Measurements from ENCODE around the gene CAPNS1.
"Not testable (repeated sequence)": the region's sequence is repeated elsewhere in the genome, so short reads cannot be mapped to it uniquely, and the experiment has no call there.

CAPNS1 gene

GRCh38 chr19:36151144-36152018 is 11.5 kb downstream of the CAPNS1 start:
- peak; percentile 11 for DNase-seq (ENCODE audit: low read depth)

- no peak for DNase-seq (ENCODE audit: low read depth)
These were observed 12.1 kb downstream of the CAPNS1 start for GRCh38 chr19:36152019-36152351.

- DNase-seq (ENCODE audit: low read depth): peak; percentile 66
These were observed 12.7 kb downstream of the CAPNS1 start, which contains the start of gene COX7A1 for GRCh38 chr19:36152352-36153091. Gene COX7A1, minus strand, starts transcription at chr19:36152447. Its CDS starts 40 bp downstream, at chr19:36152407.

GRCh38 chr19:36153126-36153525 is 13.3 kb downstream of the CAPNS1 start:
- no peak for DNase-seq (ENCODE audit: low read depth)

GRCh38 chr19:36160821-36161596 is 21.1 kb downstream of the CAPNS1 start:
- no peak for DNase-seq (ENCODE audit: low read depth)

GRCh38 chr19:36163813-36164212 is 23.9 kb downstream of the CAPNS1 start:
- DNase-seq (ENCODE audit: low read depth): no peak

- no peak for DNase-seq (ENCODE audit: low read depth)
These were observed 29.4 kb downstream of the CAPNS1 start for GRCh38 chr19:36169084-36169760.

- DNase-seq (ENCODE audit: low read depth): no peak
These were observed 33.0 kb downstream of the CAPNS1 start for GRCh38 chr19:36172852-36173251.

- DNase-seq (ENCODE audit: low read depth): not testable (repeated sequence)
These were observed 34.0 kb downstream of the CAPNS1 start for GRCh38 chr19:36173846-36174245.

GRCh38 chr19:36179077-36179476 is 39.2 kb downstream of the CAPNS1 start:
- DNase-seq (ENCODE audit: low read depth): not testable (repeated sequence)

- DNase-seq (ENCODE audit: low read depth): no peak
These were observed 42.9 kb downstream of the CAPNS1 start for GRCh38 chr19:36182612-36183244.

- no peak for DNase-seq (ENCODE audit: low read depth)
These were observed 43.4 kb downstream of the CAPNS1 start for GRCh38 chr19:36183245-36183628.

GRCh38 chr19:36186722-36187121 is 46.9 kb downstream of the CAPNS1 start:
- not testable (repeated sequence) for DNase-seq (ENCODE audit: low read depth)

GRCh38 chr19:36196249-36196648 is 56.4 kb downstream of the CAPNS1 start:
- DNase-seq (ENCODE audit: low read depth): no peak

- DNase-seq (ENCODE audit: low read depth): no peak
These were observed 58.3 kb downstream of the CAPNS1 start for GRCh38 chr19:36198119-36198518.
